GM10847 (cell line): ENCODE results near the gene SUMF1.

ENCODE experiments used
- POLR2A ChIP-seq: IDR thresholded peaks from 2 replicates; pipeline ENCODE4 v1.6.1; 2011; ENCODE audit not compliant: insufficient read length; ENCODE audit errors: extremely low read depth

SUMF1 gene

DNA sequence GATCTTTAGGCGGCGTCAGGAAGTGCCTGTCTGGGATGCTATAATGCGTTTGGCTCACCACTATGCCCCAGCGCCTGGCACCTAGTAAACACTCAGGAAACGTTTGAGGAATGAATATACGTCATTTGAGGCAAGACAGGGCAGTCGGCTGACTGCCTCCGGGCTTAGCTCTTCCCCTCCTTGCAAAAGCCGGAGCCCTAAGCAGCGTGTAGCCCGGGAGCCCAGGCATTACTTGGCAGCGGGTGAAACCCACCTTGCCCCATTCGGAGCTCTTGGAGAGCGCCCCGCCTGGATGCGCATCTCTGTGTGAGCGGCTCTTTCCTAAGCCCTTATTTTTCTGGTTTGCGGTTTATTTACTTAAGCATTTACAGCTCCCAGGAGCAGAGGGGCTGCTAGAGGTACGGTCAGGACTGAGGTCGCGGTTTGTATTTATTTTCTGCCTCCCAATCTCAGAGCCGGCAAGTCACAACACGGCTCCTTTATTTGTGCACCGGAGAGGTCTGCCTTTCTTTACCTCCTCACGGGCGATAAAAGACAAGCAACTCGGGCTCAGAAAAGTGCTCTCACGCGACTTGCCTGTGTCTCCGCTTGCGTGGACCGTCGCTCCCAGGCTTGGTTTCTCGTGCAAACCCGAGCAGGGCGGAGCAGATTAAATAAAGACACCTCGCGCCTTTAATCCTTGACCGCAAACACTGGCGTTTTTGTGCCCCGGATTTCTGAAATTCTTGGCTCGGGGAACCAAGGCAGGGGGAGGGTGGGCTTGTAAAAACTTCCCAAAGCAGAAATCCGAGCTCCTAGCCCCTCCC is 25.3 kb upstream of the SUMF1 start:
- no peak for TF ChIP-seq POLR2A

DNA sequence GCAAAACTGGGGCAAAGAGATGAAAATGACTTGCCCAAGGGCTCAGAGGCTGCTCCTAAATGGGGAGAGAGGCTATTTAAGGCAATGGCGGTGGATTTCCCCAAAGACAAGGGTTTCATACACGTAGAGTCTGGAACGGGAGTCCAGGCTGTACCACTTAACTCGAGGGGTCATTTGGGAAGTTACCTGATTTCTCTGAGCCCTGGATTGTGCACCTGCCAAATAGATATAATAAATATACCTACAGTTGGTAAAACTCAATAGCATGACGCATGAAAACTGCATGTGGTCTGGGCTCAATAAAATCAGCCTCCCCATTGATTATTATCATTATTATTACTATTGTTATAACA is 24.8 kb upstream of the SUMF1 start:
- no peak for TF ChIP-seq POLR2A

- no peak for TF ChIP-seq POLR2A
Measured at GRCh38 chr3:4478261-4478660, 11.2 kb upstream of the SUMF1 start.

GRCh38 chr3:4476496-4476895 is 9.4 kb upstream of the SUMF1 start:
- TF ChIP-seq POLR2A: no peak

DNA sequence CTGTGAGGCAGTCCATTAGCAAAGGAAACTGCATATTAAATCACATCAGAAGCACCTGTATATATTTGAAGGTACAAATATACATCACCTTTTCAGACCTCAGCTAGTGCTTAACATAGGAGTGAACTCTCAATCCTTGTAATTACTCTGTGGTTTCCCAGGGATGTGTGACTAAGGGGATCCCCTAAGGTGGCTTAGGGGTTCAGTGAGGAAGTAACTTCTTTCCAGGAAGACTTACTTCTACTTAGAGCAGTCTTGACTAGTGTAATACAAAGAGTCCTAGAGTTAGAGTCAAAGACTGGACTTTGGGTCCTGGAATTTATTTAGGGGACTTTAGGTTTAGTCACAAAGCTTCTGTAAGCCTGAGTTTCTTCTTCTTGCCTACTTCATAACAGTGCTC is 8.7 kb upstream of the SUMF1 start:
- no peak for TF ChIP-seq POLR2A

- no peak for TF ChIP-seq POLR2A
Measured at GRCh38 chr3:4474683-4475490, 7.8 kb upstream of the SUMF1 start.

DNA sequence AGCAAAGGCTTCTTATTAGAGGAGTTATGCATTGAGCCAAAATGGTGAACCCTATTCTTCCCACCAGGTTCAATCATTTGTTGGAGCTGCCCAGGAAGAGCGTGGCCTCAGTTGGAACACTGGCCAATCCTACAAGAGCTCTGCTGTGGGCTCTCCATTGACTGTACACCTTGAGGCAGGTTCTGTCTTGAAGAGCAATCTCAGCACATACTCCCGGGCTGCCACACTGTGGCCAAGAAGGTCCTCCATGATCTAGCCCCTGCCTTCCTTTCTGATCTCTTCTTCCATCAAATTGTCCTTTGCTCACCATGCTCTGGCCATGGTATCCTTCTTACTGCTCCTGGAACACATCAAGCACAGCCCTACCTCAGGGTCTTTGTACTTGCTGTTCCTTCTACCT is 5.7 kb upstream of the SUMF1 start:
- TF ChIP-seq POLR2A: no peak

- no peak for TF ChIP-seq POLR2A
Measured at GRCh38 chr3:4472312-4472711, 5.2 kb upstream of the SUMF1 start.

DNA sequence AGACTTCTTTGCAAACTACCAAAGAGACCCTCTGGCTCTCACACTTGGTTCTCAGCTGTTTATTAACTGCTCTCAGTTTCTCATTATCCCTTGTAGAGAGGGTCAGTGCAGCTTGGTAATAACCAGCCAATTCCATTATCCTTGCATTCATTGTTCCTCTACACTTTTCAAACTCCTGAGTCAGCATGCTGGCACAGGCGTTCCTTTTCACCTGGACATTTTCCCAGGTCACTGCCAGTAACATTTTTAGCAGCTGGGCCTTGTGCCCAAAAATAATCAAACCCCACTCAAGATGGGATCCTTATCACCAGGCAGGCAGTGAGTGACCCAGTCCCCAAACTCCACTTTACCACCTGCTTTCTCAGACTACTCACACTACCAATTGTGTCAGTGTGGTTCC is 4.8 kb upstream of the SUMF1 start:
- no peak for TF ChIP-seq POLR2A

GRCh38 chr3:4467522-4467867 is 426 bp upstream of the SUMF1 start:
- no peak for TF ChIP-seq POLR2A

DNA sequence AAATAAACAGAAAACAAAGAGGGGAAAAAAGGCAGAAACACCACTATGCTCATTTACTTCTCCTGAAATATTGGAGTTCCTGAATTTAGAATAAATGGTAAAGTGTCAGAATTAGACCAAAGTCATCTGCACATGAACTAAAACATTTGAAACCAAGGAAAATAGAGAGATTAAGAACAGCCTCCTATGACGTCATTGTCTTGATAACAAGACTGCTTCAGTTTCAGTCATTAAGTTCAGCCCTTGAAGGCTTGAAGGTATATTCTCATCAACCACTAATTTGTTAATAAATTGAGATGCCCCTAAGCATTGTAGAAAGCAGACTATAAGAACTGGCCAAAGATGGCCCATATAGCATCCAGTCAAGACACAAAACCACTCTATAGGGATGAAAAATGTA is 2.5 kb downstream of the SUMF1 start:
- TF ChIP-seq POLR2A: no peak

DNA sequence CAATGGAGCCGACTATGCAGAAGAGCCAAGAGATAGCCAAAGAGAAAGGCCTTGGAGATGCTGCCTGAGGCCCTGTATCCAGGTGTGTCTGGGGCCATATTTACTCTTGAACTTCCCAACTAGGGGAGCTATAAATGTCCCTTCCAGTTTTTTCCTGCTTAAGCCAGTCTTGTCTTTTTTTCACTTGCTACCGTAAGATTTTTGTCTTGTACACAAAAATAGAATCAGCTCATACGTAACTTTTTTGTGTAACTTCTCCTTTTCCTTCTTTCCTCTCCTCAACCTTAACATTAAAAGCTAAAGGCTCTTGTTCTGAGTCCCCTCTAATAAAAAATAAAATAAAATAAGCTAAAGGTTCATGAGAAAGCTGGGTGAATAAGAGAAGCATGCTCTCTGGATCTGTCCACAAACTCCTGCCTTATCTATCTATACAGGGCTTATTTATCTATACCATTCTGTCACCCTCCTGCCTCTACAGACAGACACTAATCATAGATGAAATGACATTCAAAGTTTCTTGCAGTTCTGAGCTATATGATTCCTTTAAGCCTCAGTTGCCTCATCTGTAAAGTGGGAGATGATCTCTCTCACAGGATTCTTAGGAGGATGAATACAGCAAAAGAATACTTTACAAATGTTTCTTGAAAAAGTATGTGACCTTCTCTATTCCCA is 4.6 kb downstream of the SUMF1 start:
- no peak for TF ChIP-seq POLR2A

- TF ChIP-seq POLR2A: no peak
Measured at GRCh38 chr3:4461468-4462090, 5.5 kb downstream of the SUMF1 start.

DNA sequence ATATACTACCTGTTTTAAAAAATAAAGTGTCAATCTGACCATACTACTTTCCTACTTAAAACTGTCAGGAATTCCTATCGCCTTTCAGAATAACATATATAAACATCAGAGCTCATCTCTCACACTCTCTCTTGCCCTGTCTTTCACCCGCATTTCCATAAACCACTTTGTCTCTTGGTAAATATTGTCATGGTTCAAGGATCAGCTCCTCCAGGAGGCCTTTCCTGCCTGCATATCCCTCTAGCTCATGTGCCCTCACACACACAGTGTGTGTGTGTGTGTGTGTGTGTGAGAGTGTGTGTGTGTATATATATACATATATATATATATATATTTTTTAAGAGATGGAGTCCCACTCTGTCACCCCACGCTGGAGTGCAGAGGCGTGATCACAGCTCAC is 6.7 kb downstream of the SUMF1 start:
- no peak for TF ChIP-seq POLR2A

DNA sequence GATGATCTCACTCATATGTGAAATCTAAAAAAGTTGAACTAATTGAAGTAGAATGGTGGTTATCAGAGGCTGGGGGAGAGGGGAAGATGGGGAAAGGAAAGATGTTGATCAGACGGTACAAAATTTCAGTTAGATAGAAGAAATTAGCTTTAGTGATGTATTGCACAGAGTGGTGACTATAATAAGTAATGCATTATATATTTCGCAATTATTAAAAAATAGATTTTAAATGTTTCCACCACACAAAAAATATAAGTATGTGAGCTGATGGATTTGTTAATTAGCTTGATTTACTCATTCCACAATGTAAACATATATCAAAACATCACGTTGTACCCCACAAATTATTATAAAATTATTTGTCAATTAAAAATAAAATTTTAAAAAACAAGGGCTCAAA is 8.1 kb downstream of the SUMF1 start:
- no peak for TF ChIP-seq POLR2A

- TF ChIP-seq POLR2A: no peak
Measured at GRCh38 chr3:4454142-4454541, 12.9 kb downstream of the SUMF1 start.
